ENCODE measurements around the gene PIK3AP1. TPM values are rescaled to one million over a fixed set of nuclear protein-coding genes. Genes with fewer than 3 reads are reported as not detected.
A peak's percentile ranks its signal among the peaks of the same experiment; 100 is the strongest.

Gene PIK3AP1
- total and polyA plus RNA-seq, 2 of the 13 experiments (the other 11 are each of a cell fraction or from before 2014, with no cell fraction given), result 3.6 to 13.8 TPM

DNA sequence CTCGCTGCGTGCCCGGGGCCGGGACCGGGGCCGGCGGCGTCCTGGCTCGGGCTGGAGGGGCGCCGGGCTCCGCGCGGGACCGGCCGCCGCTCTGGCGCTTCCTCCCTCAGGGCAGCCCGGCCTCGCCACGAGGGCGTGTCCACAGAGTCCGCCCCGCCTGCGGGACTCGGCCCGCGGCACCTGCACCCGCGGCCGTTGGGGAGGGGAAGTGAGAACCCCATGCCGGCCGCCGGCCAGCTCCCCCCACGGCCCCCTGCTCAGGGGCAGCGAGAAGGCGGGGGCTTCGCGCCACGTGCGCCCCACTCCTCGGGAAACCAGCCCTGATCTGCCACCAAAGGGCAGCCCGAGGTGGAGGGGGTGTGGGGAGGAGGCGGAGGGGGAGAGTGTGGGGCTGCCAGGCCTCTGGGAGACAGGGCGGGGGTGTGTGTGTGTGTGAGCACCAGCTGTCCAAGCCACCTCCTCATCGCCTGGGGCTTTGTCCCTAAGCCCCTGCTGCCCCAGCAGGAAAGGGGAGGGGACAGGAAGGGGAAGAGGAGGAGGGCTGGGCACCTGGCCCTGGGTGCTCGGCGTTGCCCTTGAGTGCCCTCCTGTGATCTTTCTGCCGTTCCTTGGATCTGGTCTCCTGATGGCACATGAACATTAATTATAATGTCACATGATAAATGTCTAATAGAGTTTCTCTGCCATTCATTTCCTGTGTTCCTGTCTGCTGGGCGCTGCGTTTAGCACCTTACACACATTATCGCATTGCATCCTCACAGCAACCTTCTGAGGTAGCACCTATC is at the start of gene PIK3AP1 (continued):
- TF ChIP-seq ZC3H4 (CRISPR knock-in tag; IDR thresholded peaks at IDR 0.05; ENCODE audit: borderline replicate concordance) (no peak), NPAS2 (CRISPR knock-in tag; IDR thresholded peaks at IDR 0.05; ENCODE audit: borderline replicate concordance) (no peak), SKI (IDR thresholded peaks at IDR 0.05; ENCODE audit: partially characterized antibody) (no peak), CREM (IDR thresholded peaks at IDR 0.05) (no peak), CREM (CRISPR knock-in tag; IDR thresholded peaks at IDR 0.05) (no peak), ZBTB3 (CRISPR knock-in tag; IDR thresholded peaks at IDR 0.05; ENCODE audit: borderline replicate concordance, low read depth) (no peak), HOXA3 (CRISPR knock-in tag; IDR thresholded peaks at IDR 0.05) (no peak), ZNF205 (CRISPR knock-in tag; IDR thresholded peaks at IDR 0.05) (no peak), FOSL1 (CRISPR knock-in tag; IDR thresholded peaks at IDR 0.05; ENCODE audit: borderline replicate concordance) (no peak), ZMYM3 (CRISPR knock-in tag; IDR thresholded peaks at IDR 0.05) (0 out of 2 replicates have a peak, but pooled peaks have one; percentile 23), ATM (IDR thresholded peaks at IDR 0.05; ENCODE audit: borderline replicate concordance) (no peak), ZNF768 (CRISPR knock-in tag; IDR thresholded peaks at IDR 0.05) (no peak), SMARCE1 (IDR thresholded peaks at IDR 0.05; ENCODE audit: borderline replicate concordance) (no peak), MIER3 (CRISPR knock-in tag; IDR thresholded peaks at IDR 0.05; ENCODE audit: borderline replicate concordance) (no peak), MEIS2 (CRISPR knock-in tag; IDR thresholded peaks at IDR 0.05) (peak; percentile 38; the same call in 1 of the 2 replicates)
- TF ChIP-seq, protein P1, sequence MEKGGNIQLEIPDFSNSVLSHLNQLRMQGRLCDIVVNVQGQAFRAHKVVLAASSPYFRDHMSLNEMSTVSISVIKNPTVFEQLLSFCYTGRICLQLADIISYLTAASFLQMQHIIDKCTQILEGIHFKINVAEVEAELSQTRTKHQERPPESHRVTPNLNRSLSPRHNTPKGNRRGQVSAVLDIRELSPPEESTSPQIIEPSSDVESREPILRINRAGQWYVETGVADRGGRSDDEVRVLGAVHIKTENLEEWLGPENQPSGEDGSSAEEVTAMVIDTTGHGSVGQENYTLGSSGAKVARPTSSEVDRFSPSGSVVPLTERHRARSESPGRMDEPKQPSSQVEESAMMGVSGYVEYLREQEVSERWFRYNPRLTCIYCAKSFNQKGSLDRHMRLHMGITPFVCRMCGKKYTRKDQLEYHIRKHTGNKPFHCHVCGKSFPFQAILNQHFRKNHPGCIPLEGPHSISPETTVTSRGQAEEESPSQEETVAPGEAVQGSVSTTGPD (CRISPR knock-in tag; IDR thresholded peaks at IDR 0.05), result no peak
- TF ChIP-seq, protein P2, sequence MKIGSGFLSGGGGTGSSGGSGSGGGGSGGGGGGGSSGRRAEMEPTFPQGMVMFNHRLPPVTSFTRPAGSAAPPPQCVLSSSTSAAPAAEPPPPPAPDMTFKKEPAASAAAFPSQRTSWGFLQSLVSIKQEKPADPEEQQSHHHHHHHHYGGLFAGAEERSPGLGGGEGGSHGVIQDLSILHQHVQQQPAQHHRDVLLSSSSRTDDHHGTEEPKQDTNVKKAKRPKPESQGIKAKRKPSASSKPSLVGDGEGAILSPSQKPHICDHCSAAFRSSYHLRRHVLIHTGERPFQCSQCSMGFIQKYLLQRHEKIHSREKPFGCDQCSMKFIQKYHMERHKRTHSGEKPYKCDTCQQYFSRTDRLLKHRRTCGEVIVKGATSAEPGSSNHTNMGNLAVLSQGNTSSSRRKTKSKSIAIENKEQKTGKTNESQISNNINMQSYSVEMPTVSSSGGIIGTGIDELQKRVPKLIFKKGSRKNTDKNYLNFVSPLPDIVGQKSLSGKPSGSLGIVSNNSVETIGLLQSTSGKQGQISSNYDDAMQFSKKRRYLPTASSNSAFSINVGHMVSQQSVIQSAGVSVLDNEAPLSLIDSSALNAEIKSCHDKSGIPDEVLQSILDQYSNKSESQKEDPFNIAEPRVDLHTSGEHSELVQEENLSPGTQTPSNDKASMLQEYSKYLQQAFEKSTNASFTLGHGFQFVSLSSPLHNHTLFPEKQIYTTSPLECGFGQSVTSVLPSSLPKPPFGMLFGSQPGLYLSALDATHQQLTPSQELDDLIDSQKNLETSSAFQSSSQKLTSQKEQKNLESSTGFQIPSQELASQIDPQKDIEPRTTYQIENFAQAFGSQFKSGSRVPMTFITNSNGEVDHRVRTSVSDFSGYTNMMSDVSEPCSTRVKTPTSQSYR (CRISPR knock-in tag; IDR thresholded peaks at IDR 0.05; ENCODE audit: borderline replicate concordance), result no peak
- TF ChIP-seq, protein P3, sequence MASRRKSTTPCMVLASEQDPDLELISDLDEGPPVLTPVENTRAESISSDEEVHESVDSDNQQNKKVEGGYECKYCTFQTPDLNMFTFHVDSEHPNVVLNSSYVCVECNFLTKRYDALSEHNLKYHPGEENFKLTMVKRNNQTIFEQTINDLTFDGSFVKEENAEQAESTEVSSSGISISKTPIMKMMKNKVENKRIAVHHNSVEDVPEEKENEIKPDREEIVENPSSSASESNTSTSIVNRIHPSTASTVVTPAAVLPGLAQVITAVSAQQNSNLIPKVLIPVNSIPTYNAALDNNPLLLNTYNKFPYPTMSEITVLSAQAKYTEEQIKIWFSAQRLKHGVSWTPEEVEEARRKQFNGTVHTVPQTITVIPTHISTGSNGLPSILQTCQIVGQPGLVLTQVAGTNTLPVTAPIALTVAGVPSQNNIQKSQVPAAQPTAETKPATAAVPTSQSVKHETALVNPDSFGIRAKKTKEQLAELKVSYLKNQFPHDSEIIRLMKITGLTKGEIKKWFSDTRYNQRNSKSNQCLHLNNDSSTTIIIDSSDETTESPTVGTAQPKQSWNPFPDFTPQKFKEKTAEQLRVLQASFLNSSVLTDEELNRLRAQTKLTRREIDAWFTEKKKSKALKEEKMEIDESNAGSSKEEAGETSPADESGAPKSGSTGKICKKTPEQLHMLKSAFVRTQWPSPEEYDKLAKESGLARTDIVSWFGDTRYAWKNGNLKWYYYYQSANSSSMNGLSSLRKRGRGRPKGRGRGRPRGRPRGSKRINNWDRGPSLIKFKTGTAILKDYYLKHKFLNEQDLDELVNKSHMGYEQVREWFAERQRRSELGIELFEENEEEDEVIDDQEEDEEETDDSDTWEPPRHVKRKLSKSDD (CRISPR knock-in tag; IDR thresholded peaks at IDR 0.05; ENCODE audit: low read depth), result no peak
- TF ChIP-seq, protein P4, sequence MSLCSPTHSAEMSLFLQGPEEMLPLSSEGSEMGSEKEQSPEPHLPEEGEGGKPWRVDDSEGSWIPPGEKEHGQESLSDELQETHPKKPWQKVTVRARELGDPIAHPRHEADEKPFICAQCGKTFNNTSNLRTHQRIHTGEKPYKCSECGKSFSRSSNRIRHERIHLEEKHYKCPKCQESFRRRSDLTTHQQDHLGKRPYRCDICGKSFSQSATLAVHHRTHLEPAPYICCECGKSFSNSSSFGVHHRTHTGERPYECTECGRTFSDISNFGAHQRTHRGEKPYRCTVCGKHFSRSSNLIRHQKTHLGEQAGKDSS (CRISPR knock-in tag; IDR thresholded peaks at IDR 0.05; ENCODE audit: borderline replicate concordance, low read depth), result no peak
- TF ChIP-seq, protein P5, sequence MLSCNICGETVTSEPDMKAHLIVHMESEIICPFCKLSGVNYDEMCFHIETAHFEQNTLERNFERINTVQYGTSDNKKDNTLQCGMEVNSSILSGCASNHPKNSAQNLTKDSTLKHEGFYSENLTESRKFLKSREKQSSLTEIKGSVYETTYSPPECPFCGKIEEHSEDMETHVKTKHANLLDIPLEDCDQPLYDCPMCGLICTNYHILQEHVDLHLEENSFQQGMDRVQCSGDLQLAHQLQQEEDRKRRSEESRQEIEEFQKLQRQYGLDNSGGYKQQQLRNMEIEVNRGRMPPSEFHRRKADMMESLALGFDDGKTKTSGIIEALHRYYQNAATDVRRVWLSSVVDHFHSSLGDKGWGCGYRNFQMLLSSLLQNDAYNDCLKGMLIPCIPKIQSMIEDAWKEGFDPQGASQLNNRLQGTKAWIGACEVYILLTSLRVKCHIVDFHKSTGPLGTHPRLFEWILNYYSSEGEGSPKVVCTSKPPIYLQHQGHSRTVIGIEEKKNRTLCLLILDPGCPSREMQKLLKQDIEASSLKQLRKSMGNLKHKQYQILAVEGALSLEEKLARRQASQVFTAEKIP (CRISPR knock-in tag; IDR thresholded peaks at IDR 0.05; ENCODE audit: borderline replicate concordance), result no peak
